GM13977 (cell line): ENCODE measurements around the gene TREH.

Source experiments
- DNase-seq: peaks from one replicate; pipeline ENCODE4 v3.0.0; 2012; ENCODE audit warnings: low spot score
- in situ Hi-C: fragments of 300-500 bp; cut with MboI; formaldehyde crosslinking; loops from one replicate; pipeline ENCODE4 v1.12.0; 2022; ENCODE audit warnings: low sequenced_read_pairs, low pct_unique_long_range_greater_than_20kb, mixed read lengths, inconsistent platforms; ENCODE audit not compliant: unreplicated experiment
- TF ChIP-seq, protein P1 (sequence below): IDR thresholded peaks from 2 replicates; pipeline ENCODE4 v1.5.1; 2012; ENCODE audit warnings: mild to moderate bottlenecking, control low read depth; ENCODE audit not compliant: insufficient read depth; ENCODE audit errors: extremely low read depth, missing control alignments

The TREH gene

DNA sequence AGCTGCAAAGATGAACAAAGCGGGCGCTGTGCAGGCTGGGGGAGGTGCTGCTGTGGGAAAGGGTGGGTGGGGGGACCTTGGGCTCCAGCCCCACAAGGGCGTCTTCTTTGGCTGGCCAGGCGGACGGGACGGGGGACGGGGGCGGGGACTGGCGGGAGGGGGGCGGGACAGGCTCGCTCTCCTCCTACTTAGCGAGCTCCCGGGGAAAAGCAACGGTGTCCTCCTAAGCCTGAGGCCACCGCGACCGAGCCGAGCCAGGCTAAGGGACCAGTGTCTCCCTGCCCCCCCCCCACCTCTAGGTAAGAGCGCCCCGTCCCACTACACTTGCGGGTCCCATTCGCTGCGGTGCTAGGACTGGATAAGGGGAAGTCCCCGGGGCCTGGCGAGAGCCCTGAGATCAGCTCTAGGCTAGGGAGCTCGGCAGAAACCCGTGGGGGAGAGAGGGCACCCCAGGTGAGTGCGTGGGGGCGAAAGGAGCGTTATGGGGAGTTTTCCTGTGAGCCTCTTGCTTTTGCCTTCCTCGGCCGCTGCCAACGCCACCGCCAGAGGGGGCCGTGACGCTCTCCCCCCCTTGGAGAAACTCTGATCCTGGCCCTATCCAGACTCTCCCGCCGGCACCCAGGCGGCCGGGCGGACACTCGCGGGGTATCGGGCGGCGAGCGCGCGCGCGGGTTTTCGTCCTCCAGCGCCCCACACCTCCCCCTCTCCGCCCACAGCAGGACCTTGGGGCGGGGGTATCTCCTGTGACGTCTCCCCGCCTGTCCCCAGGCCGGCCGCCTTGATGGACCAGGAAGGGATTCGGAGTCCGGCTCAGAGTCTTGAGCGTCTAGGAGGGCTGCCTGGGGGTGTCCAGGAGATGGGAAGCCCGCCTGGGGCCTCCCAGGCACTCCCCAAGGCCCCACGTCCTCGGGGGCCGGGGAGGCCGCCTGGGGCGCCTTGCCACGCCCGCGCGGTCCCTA lies 71.8 kb downstream of the TREH start, which contains the start of gene PHLDB1:
Gene PHLDB1 (plus strand): TSS at position 215 of the 959 bp plus-strand sequence. CDS start 6,222 bp downstream, outside the sequence.
- in situ Hi-C loops, result no loop called here
- no peak for DNase-seq
- TF ChIP-seq, protein P1, sequence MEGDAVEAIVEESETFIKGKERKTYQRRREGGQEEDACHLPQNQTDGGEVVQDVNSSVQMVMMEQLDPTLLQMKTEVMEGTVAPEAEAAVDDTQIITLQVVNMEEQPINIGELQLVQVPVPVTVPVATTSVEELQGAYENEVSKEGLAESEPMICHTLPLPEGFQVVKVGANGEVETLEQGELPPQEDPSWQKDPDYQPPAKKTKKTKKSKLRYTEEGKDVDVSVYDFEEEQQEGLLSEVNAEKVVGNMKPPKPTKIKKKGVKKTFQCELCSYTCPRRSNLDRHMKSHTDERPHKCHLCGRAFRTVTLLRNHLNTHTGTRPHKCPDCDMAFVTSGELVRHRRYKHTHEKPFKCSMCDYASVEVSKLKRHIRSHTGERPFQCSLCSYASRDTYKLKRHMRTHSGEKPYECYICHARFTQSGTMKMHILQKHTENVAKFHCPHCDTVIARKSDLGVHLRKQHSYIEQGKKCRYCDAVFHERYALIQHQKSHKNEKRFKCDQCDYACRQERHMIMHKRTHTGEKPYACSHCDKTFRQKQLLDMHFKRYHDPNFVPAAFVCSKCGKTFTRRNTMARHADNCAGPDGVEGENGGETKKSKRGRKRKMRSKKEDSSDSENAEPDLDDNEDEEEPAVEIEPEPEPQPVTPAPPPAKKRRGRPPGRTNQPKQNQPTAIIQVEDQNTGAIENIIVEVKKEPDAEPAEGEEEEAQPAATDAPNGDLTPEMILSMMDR, result peak; percentile 61
